ENCODE measurements around the gene RANBP9. TPM values are rescaled to one million over a fixed set of nuclear protein-coding genes. Genes with fewer than 3 reads are reported as not detected.

Gene RANBP9
- total and polyA plus RNA-seq, 9 of the 15 experiments (the other 6 are each of a cell fraction or from before 2014, with no cell fraction given), result 27.5 to 130 (median 61.5) TPM

GRCh38 chr6:13614926-13615791, 96.5 kb downstream of the RANBP9 start, which contains the start of gene NOL7 (continued):
- TF ChIP-seq IRF1 (CRISPR knock-in tag; IDR thresholded peaks at IDR 0.05; ENCODE audit: borderline replicate concordance), result 0 out of 2 replicates have a peak, but pooled peaks have one; percentile 24
- peak; percentile 98 for TF ChIP-seq SUPT5H (IDR thresholded peaks at IDR 0.05)
- peak; percentile 50; the same call in 1 of the 2 replicates for TF ChIP-seq ZNF407 (IDR thresholded peaks at IDR 0.05; ENCODE audit: low read depth)
- no peak for TF ChIP-seq IRF9 (tag; IDR thresholded peaks at IDR 0.05)
- no peak; the same call in 1 of the 2 replicates for TF ChIP-seq STAT6 (CRISPR knock-in tag; IDR thresholded peaks at IDR 0.05)
- no peak; the same call in 1 of the 2 replicates for TF ChIP-seq CGGBP1 (CRISPR knock-in tag; IDR thresholded peaks at IDR 0.05)
- TF ChIP-seq ZBTB11 (CRISPR knock-in tag; IDR thresholded peaks at IDR 0.05), result peak in 2 of 3 experiments; percentile 16 to 86; a peak in 2 of 6 replicates

Measured in K562 (cell line).